Liver (tissue), 9 donors: ENCODE results near the gene LGI1. TPM values are rescaled to one million over a fixed set of nuclear protein-coding genes. Genes with fewer than 3 reads are reported as not detected.

Experiments
- DNase-seq: peaks from one replicate; pipeline ENCODE4 v3.0.0-alpha.2; 2017; ENCODE audit warnings: low spot score
- H3K27ac ChIP-seq, 2 donors: one replicate each; pipeline ENCODE4 v1.7.0; 2013; ENCODE audit warnings: inconsistent platforms in 2 of 2, low read length in 2 of 2, control low read depth in 1 of 2, low read depth in 1 of 2, mild to moderate bottlenecking in 1 of 2
- H3K27me3 ChIP-seq, 4 donors: one replicate each; pipeline versions ENCODE4 v1.6.1 to v1.7.0; 2013; ENCODE audit warnings: low read length in 3 of 4, inconsistent platforms in 1 of 4, mild to moderate bottlenecking in 1 of 4, moderate library complexity in 1 of 4; ENCODE audit not compliant: control insufficient read depth in 4 of 4, insufficient read depth in 4 of 4
- H3K36me3 ChIP-seq, 4 donors: one replicate each; pipeline versions ENCODE4 v1.6.1 to v1.7.0; 2013; ENCODE audit warnings: low read length in 3 of 4, mild to moderate bottlenecking in 3 of 4, low read depth in 1 of 4, moderate library complexity in 1 of 4; ENCODE audit not compliant: control insufficient read depth in 4 of 4, insufficient read depth in 3 of 4
- H3K4me1 ChIP-seq, 4 donors: one replicate each; pipeline versions ENCODE4 v1.6.1 to v1.7.0; 2013; ENCODE audit warnings: low read length in 3 of 4, mild to moderate bottlenecking in 3 of 4, moderate library complexity in 1 of 4; ENCODE audit not compliant: control insufficient read depth in 4 of 4, insufficient read depth in 4 of 4
- H3K4me3 ChIP-seq, 3 donors: one replicate each; pipeline versions ENCODE4 v1.6.1 to v1.7.0; 2013; ENCODE audit warnings: low read length in 3 of 3, control low read depth in 1 of 3, low read depth in 1 of 3, mild to moderate bottlenecking in 1 of 3
- H3K9ac ChIP-seq, 2 donors: one replicate each; pipeline ENCODE4 v1.7.0; 2013; ENCODE audit warnings: low read length in 2 of 2, mild to moderate bottlenecking in 2 of 2, moderate library complexity in 2 of 2, control low read depth in 1 of 2, low read depth in 1 of 2
- H3K9me3 ChIP-seq, 4 donors: one replicate each; pipeline versions ENCODE4 v1.6.1 to v1.7.0; 2013; ENCODE audit warnings: low read length in 3 of 4; ENCODE audit not compliant: control insufficient read depth in 4 of 4
- EGR1 ChIP-seq, 2 donors: IDR thresholded peaks; 2 replicates each; pipeline ENCODE4 v1.6.1; 2016 to 2018; ENCODE audit warnings: antibody characterized with exemption in 2 of 2, low read depth in 2 of 2
- FOXA1 ChIP-seq: IDR thresholded peaks from 2 replicates; pipeline ENCODE4 v1.6.1; 2016; ENCODE audit warnings: antibody characterized with exemption
- FOXA2 ChIP-seq: IDR thresholded peaks from 2 replicates; pipeline ENCODE4 v1.6.1; 2016; ENCODE audit warnings: antibody characterized with exemption
- HNF4A ChIP-seq, 2 donors: conservative IDR thresholded peaks; 2 replicates each; pipeline ENCODE4 v1.6.1; 2016; ENCODE audit warnings: antibody characterized with exemption in 2 of 2, mild to moderate bottlenecking in 2 of 2
- HNF4G ChIP-seq: IDR thresholded peaks from 2 replicates; pipeline ENCODE4 v1.6.1; 2016; ENCODE audit warnings: antibody characterized with exemption
- JUND ChIP-seq, 2 donors: IDR thresholded peaks; 2 replicates each; pipeline ENCODE4 v1.6.1; 2016; ENCODE audit warnings: antibody characterized with exemption in 2 of 2
- NR2F2 ChIP-seq: IDR thresholded peaks from 2 replicates; pipeline ENCODE4 v1.6.1; 2016; ENCODE audit warnings: antibody characterized with exemption
- RAD21 ChIP-seq, 2 donors: IDR thresholded peaks; 2 replicates each; pipeline ENCODE4 v1.6.1; 2016; ENCODE audit warnings: antibody characterized with exemption in 2 of 2, mild to moderate bottlenecking in 2 of 2
- RXRA ChIP-seq, 2 donors: IDR thresholded peaks; 2 replicates each; pipeline ENCODE4 v1.6.1; 2017 to 2018; ENCODE audit warnings: antibody characterized with exemption in 2 of 2, mild to moderate bottlenecking in 1 of 2
- SP1 ChIP-seq: IDR thresholded peaks from 2 replicates; pipeline ENCODE4 v1.6.1; 2018; ENCODE audit warnings: antibody characterized with exemption, mild to moderate bottlenecking
- TAF1 ChIP-seq: conservative IDR thresholded peaks from 2 replicates; pipeline ENCODE4 v1.6.1; 2016; ENCODE audit warnings: antibody characterized with exemption, mild to moderate bottlenecking
- YY1 ChIP-seq: IDR thresholded peaks from 2 replicates; pipeline ENCODE4 v1.6.1; 2016; ENCODE audit warnings: antibody characterized with exemption, mild to moderate bottlenecking
- WGBS: extraction: QIAGEN DNeasy Blood & Tissue Kit; methylation state at CpG from one replicate; pipeline ENCODE4 v1.1.7; 2013; 5-methylcytosine and 5-hydroxymethylcytosine counted together
- polyA plus RNA-seq, 2 donors: library from polyadenylated mRNA; stranded (reverse) in 1 of 2; unstranded in 1 of 2; fragments of 200-250 nt in 1 of 2; fragments of >200 nt in 1 of 2; fragmentation: Nextera tagmentation in 1 of 2; extraction: Ambion mirVana in 1 of 2; gene quantifications; one replicate each; pipeline versions ENCODE4 v1.2.1 to v1.2.3, GENCODE V29; 2013 to 2015
- total RNA-seq, 2 donors: library from RNA; depleted of rRNA; stranded (reverse); fragments of >200 nt; gene quantifications; one replicate each; pipeline ENCODE4 v1.2.3, GENCODE V29; 2014
- TF ChIP-seq, protein P1 (sequence below): IDR thresholded peaks from 2 replicates; pipeline ENCODE4 v1.6.1; 2016; ENCODE audit warnings: antibody characterized with exemption, mild to moderate bottlenecking
- TF ChIP-seq, protein P2 (sequence below): IDR thresholded peaks from 2 replicates; pipeline ENCODE4 v1.6.1; 2016; ENCODE audit warnings: antibody characterized with exemption
- TF ChIP-seq, protein P3 (sequence below): IDR thresholded peaks from 2 replicates; pipeline ENCODE4 v1.6.1; 2016; ENCODE audit warnings: antibody characterized with exemption
- TF ChIP-seq, protein P4 (sequence below): fragments of 150-350 bp; IDR thresholded peaks from 2 replicates; pipeline ENCODE4 v1.5.1; 2017; ENCODE audit warnings: improper control_type of control experiment, low read depth, low read length; ENCODE audit not compliant: missing input control
- donor health status: healthy.
- donor health status: healthy.
- donor health status: healthy.
- donor health status: healthy.
- donor health status: healthy.

LGI1 gene
- total and polyA plus RNA-seq, 4 donors, result 0.28 to 1.2 (median 1.1) TPM; not detected in 1

DNA sequence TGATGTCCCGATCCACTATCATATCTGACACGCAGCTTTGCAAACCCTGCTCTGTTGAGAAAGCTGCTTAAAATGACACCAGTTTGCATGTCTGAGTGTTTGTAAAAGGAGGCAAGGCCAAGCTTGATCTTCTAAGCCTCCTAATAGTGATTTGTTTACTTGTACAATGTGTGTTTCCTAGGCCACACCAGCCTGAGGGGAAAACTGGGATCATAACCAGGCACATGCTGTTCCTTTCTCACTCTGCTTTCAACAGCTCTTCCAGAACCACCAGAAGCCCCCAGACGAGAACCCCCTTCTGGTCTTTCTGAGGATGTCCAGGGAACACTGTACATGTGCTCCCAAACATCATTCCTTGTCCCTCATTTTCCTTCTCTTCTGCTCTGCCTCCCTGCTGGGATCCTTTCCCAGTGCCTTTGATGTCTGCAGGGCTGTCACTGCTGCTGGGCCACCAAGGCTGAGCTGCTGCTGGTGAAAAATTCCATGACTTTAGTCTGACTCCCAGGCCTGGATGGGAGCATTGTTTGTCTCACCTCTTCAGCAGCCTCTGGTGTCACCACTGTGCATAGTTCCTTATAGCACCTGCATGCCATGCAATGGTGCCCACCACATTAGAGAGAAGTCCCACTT lies 4.0 kb upstream of the LGI1 start:
- TF ChIP-seq YY1, result no peak
- TF ChIP-seq RXRA (IDR thresholded peaks at IDR 0.05), result no peak
- TF ChIP-seq, protein P1, sequence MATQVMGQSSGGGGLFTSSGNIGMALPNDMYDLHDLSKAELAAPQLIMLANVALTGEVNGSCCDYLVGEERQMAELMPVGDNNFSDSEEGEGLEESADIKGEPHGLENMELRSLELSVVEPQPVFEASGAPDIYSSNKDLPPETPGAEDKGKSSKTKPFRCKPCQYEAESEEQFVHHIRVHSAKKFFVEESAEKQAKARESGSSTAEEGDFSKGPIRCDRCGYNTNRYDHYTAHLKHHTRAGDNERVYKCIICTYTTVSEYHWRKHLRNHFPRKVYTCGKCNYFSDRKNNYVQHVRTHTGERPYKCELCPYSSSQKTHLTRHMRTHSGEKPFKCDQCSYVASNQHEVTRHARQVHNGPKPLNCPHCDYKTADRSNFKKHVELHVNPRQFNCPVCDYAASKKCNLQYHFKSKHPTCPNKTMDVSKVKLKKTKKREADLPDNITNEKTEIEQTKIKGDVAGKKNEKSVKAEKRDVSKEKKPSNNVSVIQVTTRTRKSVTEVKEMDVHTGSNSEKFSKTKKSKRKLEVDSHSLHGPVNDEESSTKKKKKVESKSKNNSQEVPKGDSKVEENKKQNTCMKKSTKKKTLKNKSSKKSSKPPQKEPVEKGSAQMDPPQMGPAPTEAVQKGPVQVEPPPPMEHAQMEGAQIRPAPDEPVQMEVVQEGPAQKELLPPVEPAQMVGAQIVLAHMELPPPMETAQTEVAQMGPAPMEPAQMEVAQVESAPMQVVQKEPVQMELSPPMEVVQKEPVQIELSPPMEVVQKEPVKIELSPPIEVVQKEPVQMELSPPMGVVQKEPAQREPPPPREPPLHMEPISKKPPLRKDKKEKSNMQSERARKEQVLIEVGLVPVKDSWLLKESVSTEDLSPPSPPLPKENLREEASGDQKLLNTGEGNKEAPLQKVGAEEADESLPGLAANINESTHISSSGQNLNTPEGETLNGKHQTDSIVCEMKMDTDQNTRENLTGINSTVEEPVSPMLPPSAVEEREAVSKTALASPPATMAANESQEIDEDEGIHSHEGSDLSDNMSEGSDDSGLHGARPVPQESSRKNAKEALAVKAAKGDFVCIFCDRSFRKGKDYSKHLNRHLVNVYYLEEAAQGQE, result no peak
- TF ChIP-seq NR2F2, result no peak
- no peak for TF ChIP-seq FOXA2
- TF ChIP-seq RAD21 (IDR thresholded peaks at IDR 0.05), result no peak
- no peak for TF ChIP-seq FOXA1
- TF ChIP-seq, protein P2, sequence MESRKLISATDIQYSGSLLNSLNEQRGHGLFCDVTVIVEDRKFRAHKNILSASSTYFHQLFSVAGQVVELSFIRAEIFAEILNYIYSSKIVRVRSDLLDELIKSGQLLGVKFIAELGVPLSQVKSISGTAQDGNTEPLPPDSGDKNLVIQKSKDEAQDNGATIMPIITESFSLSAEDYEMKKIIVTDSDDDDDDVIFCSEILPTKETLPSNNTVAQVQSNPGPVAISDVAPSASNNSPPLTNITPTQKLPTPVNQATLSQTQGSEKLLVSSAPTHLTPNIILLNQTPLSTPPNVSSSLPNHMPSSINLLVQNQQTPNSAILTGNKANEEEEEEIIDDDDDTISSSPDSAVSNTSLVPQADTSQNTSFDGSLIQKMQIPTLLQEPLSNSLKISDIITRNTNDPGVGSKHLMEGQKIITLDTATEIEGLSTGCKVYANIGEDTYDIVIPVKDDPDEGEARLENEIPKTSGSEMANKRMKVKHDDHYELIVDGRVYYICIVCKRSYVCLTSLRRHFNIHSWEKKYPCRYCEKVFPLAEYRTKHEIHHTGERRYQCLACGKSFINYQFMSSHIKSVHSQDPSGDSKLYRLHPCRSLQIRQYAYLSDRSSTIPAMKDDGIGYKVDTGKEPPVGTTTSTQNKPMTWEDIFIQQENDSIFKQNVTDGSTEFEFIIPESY, result no peak
- no peak for TF ChIP-seq JUND (IDR thresholded peaks at IDR 0.05)
- TF ChIP-seq HNF4G, result no peak
- TF ChIP-seq TAF1, result no peak
- TF ChIP-seq, protein P3, sequence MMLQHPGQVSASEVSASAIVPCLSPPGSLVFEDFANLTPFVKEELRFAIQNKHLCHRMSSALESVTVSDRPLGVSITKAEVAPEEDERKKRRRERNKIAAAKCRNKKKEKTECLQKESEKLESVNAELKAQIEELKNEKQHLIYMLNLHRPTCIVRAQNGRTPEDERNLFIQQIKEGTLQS, result no peak
- no peak for TF ChIP-seq SP1
- no peak for TF ChIP-seq HNF4A (conservative IDR thresholded peaks at IDR 0.05)
- DNase-seq, result no peak

DNA sequence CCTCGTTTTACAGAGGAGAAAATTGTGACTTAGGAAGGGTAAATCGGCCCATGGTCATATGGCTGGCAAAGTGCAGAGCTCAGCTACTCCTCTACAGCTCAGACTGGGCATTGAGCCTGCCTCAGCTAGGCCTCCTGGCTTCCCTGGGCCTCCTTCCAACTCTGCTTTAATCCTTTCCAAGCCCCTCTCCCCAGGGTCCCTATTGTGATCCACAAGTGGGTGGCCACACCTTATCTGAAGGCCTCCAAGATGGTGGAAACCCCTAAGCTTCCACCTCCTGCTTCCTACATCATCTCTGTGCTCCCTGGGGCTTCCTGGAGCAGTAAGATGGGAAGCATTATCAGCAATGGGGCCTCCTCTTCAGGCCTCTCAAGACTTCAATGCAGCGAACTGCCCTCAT lies 3.0 kb upstream of the LGI1 start:
- Histone ChIP-seq H3K36me3 (no peaks in the 10 kb centered on the region), H3K9me3 (no peaks in the 10 kb centered on the region), H3K4me1 (peaks cover 0 to 9% (median 6%) of the 10 kb centered on the region in 4 donors), H3K27me3 (no peaks in the 10 kb centered on the region), H3K9ac (no peak overlapping the region), H3K27ac (no peak overlapping the region), H3K4me3 (no peak overlapping the region)
- 85% methylated on average over 3 of the region's 3 CpGs for WGBS
- DNase-seq, result no peak
- TF ChIP-seq YY1 (no peak), SP1 (no peak), RXRA (IDR thresholded peaks at IDR 0.05) (no peak), FOXA2 (no peak), HNF4G (no peak), HNF4A (conservative IDR thresholded peaks at IDR 0.05) (no peak), EGR1 (IDR thresholded peaks at IDR 0.05; ENCODE audit: low read depth in 2 of 2) (no peak), FOXA1 (no peak), TAF1 (no peak), JUND (IDR thresholded peaks at IDR 0.05) (no peak), RAD21 (IDR thresholded peaks at IDR 0.05) (no peak)
- TF ChIP-seq, protein P4, sequence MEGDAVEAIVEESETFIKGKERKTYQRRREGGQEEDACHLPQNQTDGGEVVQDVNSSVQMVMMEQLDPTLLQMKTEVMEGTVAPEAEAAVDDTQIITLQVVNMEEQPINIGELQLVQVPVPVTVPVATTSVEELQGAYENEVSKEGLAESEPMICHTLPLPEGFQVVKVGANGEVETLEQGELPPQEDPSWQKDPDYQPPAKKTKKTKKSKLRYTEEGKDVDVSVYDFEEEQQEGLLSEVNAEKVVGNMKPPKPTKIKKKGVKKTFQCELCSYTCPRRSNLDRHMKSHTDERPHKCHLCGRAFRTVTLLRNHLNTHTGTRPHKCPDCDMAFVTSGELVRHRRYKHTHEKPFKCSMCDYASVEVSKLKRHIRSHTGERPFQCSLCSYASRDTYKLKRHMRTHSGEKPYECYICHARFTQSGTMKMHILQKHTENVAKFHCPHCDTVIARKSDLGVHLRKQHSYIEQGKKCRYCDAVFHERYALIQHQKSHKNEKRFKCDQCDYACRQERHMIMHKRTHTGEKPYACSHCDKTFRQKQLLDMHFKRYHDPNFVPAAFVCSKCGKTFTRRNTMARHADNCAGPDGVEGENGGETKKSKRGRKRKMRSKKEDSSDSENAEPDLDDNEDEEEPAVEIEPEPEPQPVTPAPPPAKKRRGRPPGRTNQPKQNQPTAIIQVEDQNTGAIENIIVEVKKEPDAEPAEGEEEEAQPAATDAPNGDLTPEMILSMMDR, result no peak
- TF ChIP-seq, protein P2, result no peak
- TF ChIP-seq, protein P1, result no peak
- TF ChIP-seq, protein P3, result no peak

More for the DNA sequence above, 4.0 kb upstream of the LGI1 start:
- 84% methylated on average over 3 of the region's 3 CpGs for WGBS
- H3K9ac ChIP-seq, result no peak overlapping the region
- H3K4me1 ChIP-seq, result peaks cover 0 to 7% (median 5%) of the 10 kb centered on the region in 4 donors
- no peak overlapping the region for H3K4me3 ChIP-seq
- no peak overlapping the region for H3K27ac ChIP-seq
- H3K36me3 ChIP-seq, result no peaks in the 10 kb centered on the region
- H3K9me3 ChIP-seq, result no peaks in the 10 kb centered on the region
- no peaks in the 10 kb centered on the region for H3K27me3 ChIP-seq
